Stimulated activated naive CD8-positive, alpha-beta T cell treated with anti-CD3 and anti-CD28 coated beads, Interleukin-15, Interleukin-2, amounts not matched to agents 100 ng/mL and 50 ng/mL, for 24 hours (primary cell): ENCODE measurements around the gene GIMAP8.
A peak's percentile ranks its signal among the peaks of the same experiment; 100 is the strongest.

ENCODE experiments used
- H3K27ac Mint-ChIP-seq: one replicate; pipeline ENCODE4 v1.8.0; 2021; ENCODE audit warnings: mild to moderate bottlenecking, mixed read lengths
- H3K27me3 Mint-ChIP-seq: one replicate; pipeline ENCODE4 v1.8.0; 2021; ENCODE audit warnings: mixed read lengths
- H3K36me3 Mint-ChIP-seq: one replicate; pipeline ENCODE4 v1.8.0; 2021; ENCODE audit warnings: low read depth, mixed read lengths
- H3K4me1 Mint-ChIP-seq: one replicate; pipeline ENCODE4 v1.8.0; 2021; ENCODE audit warnings: low read depth, mixed read lengths
- H3K4me3 Mint-ChIP-seq: one replicate; pipeline ENCODE4 v1.8.0; 2021; ENCODE audit warnings: mild to moderate bottlenecking, mixed read lengths
- H3K9me3 Mint-ChIP-seq: one replicate; pipeline ENCODE4 v1.8.0; 2021; ENCODE audit warnings: mixed read lengths

GIMAP8 gene

DNA sequence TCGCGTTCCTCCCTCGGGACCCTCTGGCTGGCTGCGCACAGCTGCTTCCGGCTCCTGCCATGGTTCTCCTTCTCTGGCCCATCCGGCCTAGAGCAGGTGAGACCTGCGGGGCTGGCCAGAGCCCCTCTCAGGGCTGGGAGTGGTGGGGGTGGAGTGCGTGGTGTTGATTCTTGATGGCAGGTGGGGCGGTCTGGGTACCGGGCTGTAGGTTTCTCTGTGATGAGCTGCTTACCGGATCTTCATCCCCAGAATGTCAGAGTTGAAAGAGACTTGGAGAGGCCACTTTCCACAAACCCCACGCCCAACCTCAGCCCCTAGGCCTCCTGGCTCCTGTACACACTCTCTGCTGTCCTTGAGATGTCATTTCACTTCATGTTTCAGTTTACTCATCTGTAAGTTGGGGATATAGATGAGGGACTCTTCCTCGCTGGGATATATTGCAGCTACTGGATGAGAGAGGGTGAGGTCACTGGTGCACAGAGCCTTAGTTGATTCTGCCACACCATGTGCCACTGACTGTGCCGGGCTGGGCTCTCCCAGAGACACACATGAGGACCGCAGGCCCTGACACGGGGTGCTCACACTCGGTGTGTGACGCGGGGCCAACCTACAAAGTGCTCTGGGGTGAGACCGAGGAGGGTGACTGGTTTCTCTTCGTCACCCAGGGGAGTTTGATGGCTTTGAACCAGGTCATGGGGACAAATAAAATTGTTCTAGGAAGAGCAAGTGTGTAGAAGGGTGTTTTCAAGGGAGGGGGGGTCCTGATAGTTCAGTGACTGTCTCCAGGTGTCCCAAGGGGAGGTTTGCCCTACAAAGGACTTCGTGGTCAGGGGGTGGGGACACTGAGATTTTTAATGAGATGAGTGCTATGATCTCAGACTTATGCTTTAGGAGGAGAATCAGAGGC, 41.8 kb upstream of the GIMAP8 start:
- peak overlapping the region; percentile 22 for H3K4me3 Mint-ChIP-seq
- H3K9me3 Mint-ChIP-seq: no peaks in the 10 kb centered on the region
- peak overlapping the region; percentile 79 for H3K27ac Mint-ChIP-seq
- no peaks in the 10 kb centered on the region for H3K27me3 Mint-ChIP-seq
- peaks cover 15% of the 10 kb centered on the region for H3K36me3 Mint-ChIP-seq
- H3K4me1 Mint-ChIP-seq: peaks cover 39% of the 10 kb centered on the region

DNA sequence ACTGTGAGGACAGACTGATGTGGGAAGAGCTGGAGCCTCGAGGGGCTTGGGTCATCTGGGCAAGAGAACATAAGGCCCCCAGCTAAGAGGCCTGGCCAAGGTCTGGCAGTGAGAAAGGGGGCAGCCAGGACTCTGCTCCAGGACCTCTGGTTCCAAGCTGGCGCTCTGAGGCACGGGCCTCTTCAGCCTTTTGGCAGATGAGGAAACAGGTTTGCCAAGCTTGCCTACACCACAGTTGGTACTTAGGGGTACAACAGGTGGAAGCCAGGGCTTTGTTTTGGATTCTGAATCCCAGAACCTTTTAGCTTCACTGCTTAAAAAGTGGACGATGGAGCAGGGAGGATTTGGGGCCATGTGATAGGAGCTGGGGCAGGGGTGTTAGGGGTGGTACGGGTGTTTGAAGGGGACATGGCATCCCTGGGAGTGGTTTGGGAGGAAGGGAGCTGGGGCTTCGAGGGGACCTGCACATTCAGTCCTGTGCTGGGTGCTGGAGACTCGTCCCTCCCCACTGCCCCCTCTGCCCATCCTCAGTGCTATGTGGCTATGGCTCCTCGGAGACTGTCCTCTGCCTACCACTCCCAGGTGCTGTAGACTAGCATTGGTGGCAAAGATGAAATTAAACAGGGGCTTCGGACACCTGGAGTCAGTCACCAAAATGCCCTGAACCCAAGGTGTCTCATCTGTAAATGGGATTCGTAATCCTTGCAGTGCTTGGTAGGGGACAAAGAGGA, 41.0 kb upstream of the GIMAP8 start:
- H3K36me3 Mint-ChIP-seq: peaks cover 15% of the 10 kb centered on the region
- peaks cover 31% of the 10 kb centered on the region for H3K4me1 Mint-ChIP-seq
- H3K27me3 Mint-ChIP-seq: no peaks in the 10 kb centered on the region
- no peak overlapping the region for H3K4me3 Mint-ChIP-seq
- no peaks in the 10 kb centered on the region for H3K9me3 Mint-ChIP-seq
- peak overlapping the region; percentile 79 for H3K27ac Mint-ChIP-seq

DNA sequence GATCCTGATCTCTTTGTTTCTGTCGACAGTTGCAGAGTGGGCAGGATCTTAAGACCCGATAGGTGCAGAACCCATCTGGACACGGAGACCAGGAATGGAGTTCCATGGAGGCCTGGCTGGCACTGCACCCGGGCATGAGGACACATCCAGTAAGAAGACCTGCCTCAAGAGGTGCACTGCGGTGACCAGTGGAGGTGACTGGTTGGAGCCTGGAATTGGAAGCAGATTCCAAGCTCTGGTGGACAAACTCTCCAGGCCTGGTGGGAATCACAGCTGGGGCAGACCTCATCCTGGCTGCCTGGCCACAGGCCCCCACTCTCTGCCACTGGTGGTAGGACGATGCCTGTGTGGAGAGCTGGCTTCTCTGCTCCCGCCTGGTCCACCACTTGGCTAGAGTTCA, 40.3 kb upstream of the GIMAP8 start:
- Mint-ChIP-seq H3K4me1 (peaks cover 28% of the 10 kb centered on the region), H3K9me3 (no peaks in the 10 kb centered on the region), H3K27ac (no peak overlapping the region), H3K27me3 (no peaks in the 10 kb centered on the region), H3K36me3 (peaks cover 15% of the 10 kb centered on the region), H3K4me3 (no peak overlapping the region)

DNA sequence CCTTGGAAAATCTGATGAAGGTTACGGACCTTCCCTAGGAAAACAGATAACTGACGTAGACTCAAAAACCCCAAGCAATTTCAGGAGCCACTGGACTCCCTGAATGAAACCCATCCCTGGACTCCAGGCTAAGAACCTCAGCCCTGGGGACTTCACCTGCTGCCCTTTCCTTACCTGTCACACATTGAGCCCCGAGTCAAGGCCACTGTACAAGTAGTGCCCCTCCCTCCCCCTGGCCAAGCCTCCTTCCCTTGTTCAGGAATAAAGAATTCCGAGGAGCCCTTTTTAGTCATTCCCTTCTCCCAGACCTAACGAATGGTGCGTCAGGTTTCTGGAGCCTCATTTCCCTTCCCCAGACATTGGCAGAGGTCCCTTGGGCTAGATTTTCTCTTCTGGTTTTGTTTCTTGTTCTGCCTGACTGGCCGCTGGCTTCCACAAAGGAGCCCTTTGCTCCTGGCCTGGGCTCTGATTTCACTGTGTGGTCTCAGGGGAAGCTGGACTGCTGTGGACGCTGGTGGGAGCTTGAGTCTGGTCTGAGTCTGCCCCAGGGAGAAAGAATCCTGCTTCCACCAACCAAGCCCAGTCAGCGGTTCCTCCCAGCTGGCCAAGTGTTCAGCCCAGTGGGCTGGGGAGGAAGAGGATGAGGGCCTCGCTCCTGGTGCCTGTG, 39.6 kb upstream of the GIMAP8 start:
- Mint-ChIP-seq H3K9me3 (no peaks in the 10 kb centered on the region), H3K27ac (no peak overlapping the region), H3K4me1 (peaks cover 24% of the 10 kb centered on the region), H3K27me3 (no peaks in the 10 kb centered on the region), H3K36me3 (peaks cover 15% of the 10 kb centered on the region), H3K4me3 (no peak overlapping the region)

DNA sequence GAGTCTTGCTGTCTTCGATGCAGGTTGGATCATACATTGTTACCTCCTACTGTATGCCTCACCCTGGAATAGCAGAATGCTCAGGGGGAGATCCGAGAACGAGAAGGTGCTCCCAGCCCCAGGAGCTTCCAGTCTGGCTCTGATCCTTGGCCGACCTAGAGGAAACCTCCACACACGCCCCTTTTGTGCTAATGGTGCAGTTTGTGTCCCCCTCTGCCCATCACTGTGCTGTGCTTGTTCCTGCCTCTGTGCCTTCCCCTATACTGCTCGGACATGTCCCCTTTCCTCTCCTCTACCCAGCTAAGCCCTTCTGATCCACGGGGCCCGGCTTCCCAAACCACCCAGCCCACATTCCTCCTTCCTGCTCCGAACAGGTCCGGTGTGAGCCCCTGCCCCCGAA, 38.8 kb upstream of the GIMAP8 start:
- Mint-ChIP-seq H3K4me1 (peaks cover 16% of the 10 kb centered on the region), H3K4me3 (no peak overlapping the region), H3K27ac (no peak overlapping the region)

DNA sequence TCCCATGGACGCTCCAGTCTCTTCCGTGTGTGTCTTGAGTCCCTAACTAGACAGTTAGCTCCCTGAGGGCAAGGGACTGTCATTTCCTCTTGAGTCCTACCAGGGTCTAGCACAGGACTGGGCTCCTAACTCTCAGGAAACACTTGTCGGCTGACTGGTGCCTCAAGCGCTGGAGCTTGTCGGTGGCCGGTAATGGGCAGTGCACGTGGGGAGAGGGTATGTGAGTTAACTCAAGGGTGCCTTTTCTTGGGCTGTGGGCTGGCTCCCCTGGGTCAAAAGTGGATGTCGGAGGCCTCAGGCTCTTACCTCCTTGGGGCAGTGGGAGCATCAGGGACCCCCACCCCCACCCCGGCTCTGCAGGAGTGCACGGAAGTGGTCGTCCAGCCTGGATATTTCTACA, 38.4 kb upstream of the GIMAP8 start:
- H3K36me3 Mint-ChIP-seq: peaks cover 14% of the 10 kb centered on the region
- no peak overlapping the region for H3K27ac Mint-ChIP-seq
- no peaks in the 10 kb centered on the region for H3K27me3 Mint-ChIP-seq
- no peak overlapping the region for H3K4me3 Mint-ChIP-seq
- H3K9me3 Mint-ChIP-seq: no peaks in the 10 kb centered on the region
- H3K4me1 Mint-ChIP-seq: peaks cover 12% of the 10 kb centered on the region

More for the DNA sequence above, 38.8 kb upstream of the GIMAP8 start:
- H3K36me3 Mint-ChIP-seq: peaks cover 15% of the 10 kb centered on the region
- no peaks in the 10 kb centered on the region for H3K27me3 Mint-ChIP-seq
- no peaks in the 10 kb centered on the region for H3K9me3 Mint-ChIP-seq

DNA sequence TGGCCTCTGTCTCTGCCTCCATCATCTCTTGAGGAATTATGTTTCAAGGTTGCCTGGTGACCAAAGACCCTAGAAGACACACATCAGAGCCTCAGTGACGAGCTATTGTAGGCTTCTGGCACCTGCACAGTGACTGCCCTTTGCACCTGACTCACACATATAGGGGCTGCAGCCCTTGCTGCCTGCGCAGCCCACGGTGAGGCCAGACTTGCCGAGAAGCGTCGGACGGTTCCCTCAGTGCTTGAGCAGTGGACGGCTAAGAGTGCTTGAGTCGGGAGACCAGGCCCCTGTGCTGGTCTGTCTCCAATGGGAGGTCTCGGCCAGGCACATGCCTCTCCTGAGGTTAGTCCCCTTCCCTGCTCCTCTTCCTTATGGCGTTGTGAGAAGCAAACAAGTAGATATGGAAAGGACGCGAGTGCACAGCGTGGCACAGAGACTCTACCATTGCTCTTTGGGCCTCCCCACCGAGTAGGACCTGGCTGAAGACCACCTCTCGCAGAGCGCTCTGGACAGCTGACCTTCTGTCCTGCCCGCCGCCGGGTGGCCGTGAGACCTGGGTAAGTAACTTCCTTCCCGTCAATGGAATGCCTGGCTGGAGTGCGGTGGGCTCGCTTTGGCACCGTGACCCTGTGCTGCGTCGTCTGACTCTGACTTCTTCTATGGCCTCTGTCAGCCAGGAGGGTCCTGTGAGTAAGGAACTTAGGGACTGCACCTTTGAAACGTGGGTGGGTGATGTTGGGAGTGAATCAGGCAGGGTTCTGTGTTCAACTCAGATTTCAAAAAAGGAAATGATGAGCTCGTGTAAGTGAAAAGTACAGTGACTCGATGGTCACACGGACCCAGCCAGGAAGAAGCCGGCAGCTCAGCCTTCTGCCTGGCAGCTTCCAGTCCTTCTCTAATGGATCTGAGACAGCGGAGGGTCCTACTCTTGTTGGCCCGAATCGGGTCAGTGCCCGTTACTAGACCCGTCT, 37.6 kb upstream of the GIMAP8 start:
- Mint-ChIP-seq H3K4me1 (peaks cover 9% of the 10 kb centered on the region), H3K9me3 (no peaks in the 10 kb centered on the region), H3K4me3 (no peak overlapping the region), H3K36me3 (peaks cover 11% of the 10 kb centered on the region), H3K27me3 (no peaks in the 10 kb centered on the region), H3K27ac (no peak overlapping the region)

DNA sequence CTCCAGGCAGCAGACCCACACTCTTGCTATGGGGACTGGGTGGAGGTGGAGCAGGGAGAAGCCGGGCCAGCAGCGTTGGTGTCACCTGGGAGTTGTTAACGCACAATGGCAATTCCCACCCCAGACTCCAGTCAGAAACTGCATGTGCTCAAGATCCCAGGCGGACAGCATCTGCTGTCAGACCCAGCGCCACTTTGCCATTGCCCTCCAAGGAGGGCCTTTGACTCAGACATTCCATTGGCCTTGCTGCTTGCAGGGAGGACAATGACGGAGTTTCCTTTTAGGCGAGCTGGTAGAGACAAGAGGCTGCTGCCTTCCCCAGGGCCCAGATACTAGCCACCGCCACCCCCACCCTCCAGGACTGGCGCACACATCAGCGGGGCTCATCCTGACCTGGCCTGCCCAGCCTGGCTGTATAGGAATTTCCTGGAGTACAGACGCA, 36.8 kb upstream of the GIMAP8 start:
- no peak overlapping the region for H3K27ac Mint-ChIP-seq

DNA sequence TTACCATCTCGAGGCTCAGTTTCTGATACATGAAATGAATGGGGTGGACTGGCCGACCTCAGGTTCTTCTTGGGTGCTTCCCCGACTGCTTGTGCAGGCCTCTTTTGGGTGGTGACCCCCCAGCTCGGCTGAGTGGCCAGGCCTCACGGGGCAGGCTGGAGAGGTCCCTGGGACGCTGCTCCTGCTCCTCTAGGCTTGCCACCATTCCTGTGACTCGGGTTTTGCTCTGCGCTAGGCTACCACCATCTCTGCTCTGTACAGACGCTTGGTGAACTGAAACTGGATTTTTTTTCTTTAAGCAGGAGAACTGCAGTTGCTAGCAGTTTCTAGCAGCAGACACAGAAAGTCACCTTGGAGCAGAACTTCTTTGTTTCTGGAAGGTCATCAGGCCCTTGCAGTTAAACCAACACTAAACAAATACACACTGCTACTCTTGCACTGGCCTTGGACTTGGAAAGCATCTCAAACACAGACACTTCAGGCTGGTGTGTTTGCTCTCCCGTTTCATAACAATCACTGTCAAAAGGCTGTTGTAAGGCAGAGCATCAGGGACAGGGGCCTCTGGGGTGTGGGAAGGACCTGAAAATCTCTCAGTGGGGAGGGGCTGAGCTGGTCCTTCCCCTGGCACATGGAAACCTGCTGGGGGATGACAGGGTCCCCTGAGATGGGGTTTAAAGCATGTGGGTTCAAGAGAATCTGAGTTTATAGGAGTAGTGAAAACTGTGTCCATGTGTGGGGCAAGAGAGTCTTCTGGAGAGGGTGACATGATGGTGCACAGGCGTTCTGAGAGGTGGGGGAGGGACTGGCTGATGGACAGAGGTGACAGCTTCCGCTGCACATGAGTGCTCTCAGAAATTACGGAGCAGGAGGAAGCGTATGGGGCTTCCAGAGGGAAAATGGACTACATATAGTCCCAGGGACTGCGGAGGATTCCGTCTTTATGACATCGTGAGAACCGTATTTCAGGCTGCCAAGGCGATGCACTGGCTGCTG, 35.0 kb upstream of the GIMAP8 start:
- Mint-ChIP-seq H3K4me3 (no peak overlapping the region), H3K9me3 (no peaks in the 10 kb centered on the region), H3K27ac (no peak overlapping the region), H3K36me3 (peaks cover 5% of the 10 kb centered on the region), H3K4me1 (peaks cover 1% of the 10 kb centered on the region), H3K27me3 (peaks cover 3% of the 10 kb centered on the region)

More for the DNA sequence above, 36.8 kb upstream of the GIMAP8 start:
- no peaks in the 10 kb centered on the region for H3K27me3 Mint-ChIP-seq
- peaks cover 5% of the 10 kb centered on the region for H3K4me1 Mint-ChIP-seq
- H3K36me3 Mint-ChIP-seq: peaks cover 8% of the 10 kb centered on the region
- no peaks in the 10 kb centered on the region for H3K9me3 Mint-ChIP-seq
- no peak overlapping the region for H3K4me3 Mint-ChIP-seq

DNA sequence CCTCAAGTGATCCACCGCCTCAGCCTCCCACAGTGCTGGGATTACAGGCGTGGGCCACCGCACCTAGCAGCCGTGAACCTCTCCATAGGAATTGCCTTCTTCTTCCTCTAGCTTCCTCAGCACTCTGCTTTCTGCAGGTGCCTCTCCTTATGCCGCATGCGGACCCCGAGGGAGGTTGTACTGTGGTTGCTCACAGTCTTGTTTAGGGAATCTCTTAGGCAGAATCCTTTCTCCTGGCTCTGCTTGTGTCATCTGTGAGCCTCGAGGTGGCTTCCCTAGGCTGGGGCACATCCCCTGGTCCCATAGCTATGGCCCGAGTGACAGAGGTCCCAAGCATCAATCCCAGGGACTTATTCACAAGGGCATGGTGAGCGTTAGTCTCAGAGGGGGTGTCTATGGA, 33.2 kb upstream of the GIMAP8 start:
- Mint-ChIP-seq H3K4me1 (peaks cover 9% of the 10 kb centered on the region), H3K27me3 (peaks cover 7% of the 10 kb centered on the region), H3K4me3 (no peak overlapping the region), H3K27ac (no peak overlapping the region), H3K9me3 (no peaks in the 10 kb centered on the region), H3K36me3 (no peaks in the 10 kb centered on the region)

DNA sequence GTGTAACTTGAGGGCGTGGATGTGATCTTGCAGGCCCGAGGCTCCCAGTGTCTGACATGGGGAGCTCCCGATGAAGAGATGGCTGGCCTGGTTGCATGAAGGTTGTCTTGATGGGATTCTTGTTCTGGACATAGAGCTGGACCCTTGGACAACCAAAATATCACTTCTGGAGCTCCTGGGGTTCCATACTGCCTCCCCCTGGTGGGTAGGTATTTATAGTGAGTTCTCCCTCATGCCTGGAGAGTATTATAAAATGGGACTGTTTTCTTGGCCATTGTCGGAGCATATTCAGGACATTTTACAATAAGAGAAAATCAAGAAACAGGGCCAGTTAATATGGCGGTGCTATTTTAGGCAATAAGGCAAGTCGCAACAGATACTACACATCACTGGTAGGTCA, 32.6 kb upstream of the GIMAP8 start:
- Mint-ChIP-seq H3K27me3 (peaks cover 7% of the 10 kb centered on the region), H3K4me1 (peaks cover 9% of the 10 kb centered on the region), H3K9me3 (no peaks in the 10 kb centered on the region), H3K36me3 (no peaks in the 10 kb centered on the region), H3K4me3 (no peak overlapping the region), H3K27ac (no peak overlapping the region)

DNA sequence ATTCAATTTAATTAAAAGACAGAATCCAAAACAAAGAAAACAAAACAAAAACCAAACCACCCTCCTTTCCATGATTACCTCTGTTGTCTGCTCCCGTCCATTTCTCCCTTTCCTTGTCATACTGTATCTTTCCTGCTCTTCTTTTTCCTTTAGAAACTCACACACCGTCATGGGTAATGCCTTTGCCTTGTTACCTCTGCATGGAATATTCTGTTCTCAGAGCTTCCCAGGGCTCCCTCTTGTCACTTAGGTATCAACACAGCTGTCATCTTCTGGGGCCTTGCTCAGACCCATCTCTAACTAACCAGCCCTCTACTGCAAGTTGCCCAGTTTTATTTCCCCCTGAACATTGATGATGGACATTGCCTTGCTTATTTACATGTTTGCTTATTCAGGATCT, 30.2 kb upstream of the GIMAP8 start:
- no peaks in the 10 kb centered on the region for H3K9me3 Mint-ChIP-seq

DNA sequence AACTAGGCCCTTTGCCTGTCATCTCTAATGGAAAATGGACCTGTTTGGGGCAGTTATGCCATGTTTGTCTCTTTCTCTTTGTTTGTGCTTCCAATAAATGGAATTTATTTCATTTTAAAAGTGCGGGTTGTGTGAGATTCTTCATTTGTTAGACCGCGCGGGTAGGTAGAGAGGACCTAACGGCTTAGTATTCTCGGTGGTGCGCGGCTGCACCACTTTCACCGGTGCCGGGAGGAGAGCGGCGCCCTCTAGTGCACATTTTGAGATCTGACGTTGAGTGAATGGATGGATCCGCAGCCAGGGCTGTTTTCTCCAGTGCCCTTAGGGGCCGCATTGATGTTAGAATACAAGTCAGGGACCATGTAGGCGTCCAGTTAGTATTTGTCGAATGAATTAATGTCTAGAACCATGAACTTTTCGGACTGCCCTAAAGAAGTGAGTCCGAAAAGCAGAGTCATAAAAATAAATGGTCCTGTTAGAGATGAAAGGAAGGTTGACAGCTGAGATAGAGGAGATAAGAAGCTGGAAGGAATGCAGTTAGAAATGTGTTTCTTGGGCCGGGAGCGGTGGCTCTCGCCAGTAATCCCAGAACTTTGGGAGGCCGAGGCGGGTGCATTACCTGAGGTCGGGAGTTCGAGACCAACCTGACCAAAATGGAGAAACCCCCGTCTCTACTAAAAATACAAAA, 29.3 kb upstream of the GIMAP8 start:
- Mint-ChIP-seq H3K36me3 (no peaks in the 10 kb centered on the region), H3K27ac (no peak overlapping the region), H3K27me3 (peaks cover 7% of the 10 kb centered on the region), H3K4me3 (no peak overlapping the region), H3K9me3 (no peaks in the 10 kb centered on the region), H3K4me1 (peaks cover 9% of the 10 kb centered on the region)

More for the DNA sequence above, 30.2 kb upstream of the GIMAP8 start:
- Mint-ChIP-seq H3K4me3 (no peak overlapping the region), H3K27me3 (peaks cover 7% of the 10 kb centered on the region), H3K4me1 (peaks cover 9% of the 10 kb centered on the region), H3K27ac (no peak overlapping the region), H3K36me3 (no peaks in the 10 kb centered on the region)
